ENCODE results near the gene MTA3. TPM values are rescaled to one million over a fixed set of nuclear protein-coding genes. Genes with fewer than 3 reads are reported as not detected.

MTA3 gene
- polyA plus RNA-seq, 1 donor from 2014 or later = 11.2 TPM

DNA sequence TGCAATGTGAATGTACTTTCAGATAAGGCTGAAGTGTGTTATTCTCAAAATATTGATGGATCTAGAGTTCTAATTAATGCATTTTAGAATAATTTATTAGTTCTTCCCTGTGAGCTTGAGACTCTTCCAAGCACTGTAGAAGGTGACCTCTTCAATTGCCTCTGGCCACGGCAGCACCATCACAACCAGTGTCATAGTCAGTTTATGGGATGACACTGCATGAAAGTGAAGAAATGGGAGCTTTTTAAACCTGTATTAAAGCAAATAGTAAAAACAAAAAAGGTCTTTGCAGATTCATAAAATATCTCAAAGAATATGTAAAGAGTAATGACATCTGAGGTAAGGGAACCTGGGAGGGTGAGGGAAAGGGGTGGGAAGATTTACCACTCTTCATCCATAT, 143.5 kb downstream of the MTA3 start:
- H3K27ac ChIP-seq (ENCODE audit: low read length) = no peak overlapping the region
- H3K36me3 ChIP-seq (ENCODE audit: insufficient read depth, low read length) = no peaks in the 10 kb centered on the region
- H3K4me3 ChIP-seq (ENCODE audit: low read length) = no peak overlapping the region
- H3K9ac ChIP-seq (ENCODE audit: low read length) = no peak overlapping the region
- no peaks in the 10 kb centered on the region for H3K79me2 ChIP-seq (replicated peaks; ENCODE audit: insufficient read depth, low read length)
- H3F3A ChIP-seq (ENCODE audit: insufficient read depth, low read length, poor library complexity, severe bottlenecking) = no peaks in the 10 kb centered on the region
- H3K9me3 ChIP-seq (ENCODE audit: low read length) = no peaks in the 10 kb centered on the region
- H3K4me2 ChIP-seq (ENCODE audit: low read length) = no peak overlapping the region
- H3K27me3 ChIP-seq (ENCODE audit: insufficient read depth, low read depth, low read length) = no peaks in the 10 kb centered on the region
- no peak overlapping the region for H2AFZ ChIP-seq (ENCODE audit: low read depth, low read length)
- TF ChIP-seq, protein P1, sequence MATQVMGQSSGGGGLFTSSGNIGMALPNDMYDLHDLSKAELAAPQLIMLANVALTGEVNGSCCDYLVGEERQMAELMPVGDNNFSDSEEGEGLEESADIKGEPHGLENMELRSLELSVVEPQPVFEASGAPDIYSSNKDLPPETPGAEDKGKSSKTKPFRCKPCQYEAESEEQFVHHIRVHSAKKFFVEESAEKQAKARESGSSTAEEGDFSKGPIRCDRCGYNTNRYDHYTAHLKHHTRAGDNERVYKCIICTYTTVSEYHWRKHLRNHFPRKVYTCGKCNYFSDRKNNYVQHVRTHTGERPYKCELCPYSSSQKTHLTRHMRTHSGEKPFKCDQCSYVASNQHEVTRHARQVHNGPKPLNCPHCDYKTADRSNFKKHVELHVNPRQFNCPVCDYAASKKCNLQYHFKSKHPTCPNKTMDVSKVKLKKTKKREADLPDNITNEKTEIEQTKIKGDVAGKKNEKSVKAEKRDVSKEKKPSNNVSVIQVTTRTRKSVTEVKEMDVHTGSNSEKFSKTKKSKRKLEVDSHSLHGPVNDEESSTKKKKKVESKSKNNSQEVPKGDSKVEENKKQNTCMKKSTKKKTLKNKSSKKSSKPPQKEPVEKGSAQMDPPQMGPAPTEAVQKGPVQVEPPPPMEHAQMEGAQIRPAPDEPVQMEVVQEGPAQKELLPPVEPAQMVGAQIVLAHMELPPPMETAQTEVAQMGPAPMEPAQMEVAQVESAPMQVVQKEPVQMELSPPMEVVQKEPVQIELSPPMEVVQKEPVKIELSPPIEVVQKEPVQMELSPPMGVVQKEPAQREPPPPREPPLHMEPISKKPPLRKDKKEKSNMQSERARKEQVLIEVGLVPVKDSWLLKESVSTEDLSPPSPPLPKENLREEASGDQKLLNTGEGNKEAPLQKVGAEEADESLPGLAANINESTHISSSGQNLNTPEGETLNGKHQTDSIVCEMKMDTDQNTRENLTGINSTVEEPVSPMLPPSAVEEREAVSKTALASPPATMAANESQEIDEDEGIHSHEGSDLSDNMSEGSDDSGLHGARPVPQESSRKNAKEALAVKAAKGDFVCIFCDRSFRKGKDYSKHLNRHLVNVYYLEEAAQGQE (IDR thresholded peaks at IDR 0.05; ENCODE audit: borderline replicate concordance) = no peak
- TF ChIP-seq EZH2 (IDR thresholded peaks at IDR 0.05; ENCODE audit: borderline replicate concordance, insufficient read depth, low read length, poor library complexity, severe bottlenecking) (no peak), RAD21 (conservative IDR thresholded peaks at IDR 0.05) (no peak), SMC3 (conservative IDR thresholded peaks at IDR 0.05; ENCODE audit: poor library complexity) (no peak)
- no peaks in the 10 kb centered on the region for H4K20me1 ChIP-seq (ENCODE audit: insufficient read depth)
- no peaks in the 10 kb centered on the region for H3K9me2 ChIP-seq (ENCODE audit: insufficient read depth, low read length)

DNA sequence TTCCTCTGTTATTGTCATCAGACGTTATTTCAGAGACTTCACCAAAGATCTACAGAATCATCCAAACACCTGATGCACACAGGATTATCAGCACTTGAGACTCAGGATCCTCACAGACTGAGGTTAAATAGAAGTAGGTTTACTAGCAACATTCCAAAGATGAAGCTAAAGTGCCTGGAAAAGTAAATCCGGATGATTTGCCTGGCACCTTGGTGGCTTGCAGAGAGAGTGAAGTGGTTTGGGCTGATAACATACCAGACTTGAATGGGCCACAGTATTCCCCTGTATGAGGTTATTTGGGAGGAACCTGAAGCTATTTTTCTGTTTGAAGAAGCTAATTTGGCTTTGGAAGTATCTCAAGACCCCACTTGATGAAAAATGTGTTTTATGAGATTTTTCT, 144.5 kb downstream of the MTA3 start:
- Histone ChIP-seq H3K9me3 (ENCODE audit: low read length) (no peaks in the 10 kb centered on the region), H4K20me1 (ENCODE audit: insufficient read depth) (no peaks in the 10 kb centered on the region), H3K9me2 (ENCODE audit: insufficient read depth, low read length) (no peaks in the 10 kb centered on the region), H3K79me2 (replicated peaks; ENCODE audit: insufficient read depth, low read length) (no peaks in the 10 kb centered on the region), H3K9ac (ENCODE audit: low read length) (no peak overlapping the region), H3K36me3 (ENCODE audit: insufficient read depth, low read length) (no peaks in the 10 kb centered on the region), H3K27ac (ENCODE audit: low read length) (no peak overlapping the region), H3K27me3 (ENCODE audit: insufficient read depth, low read depth, low read length) (no peaks in the 10 kb centered on the region), H3K4me2 (ENCODE audit: low read length) (no peak overlapping the region), H2AFZ (ENCODE audit: low read depth, low read length) (no peak overlapping the region), H3K4me3 (ENCODE audit: low read length) (no peak overlapping the region), H3F3A (ENCODE audit: insufficient read depth, low read length, poor library complexity, severe bottlenecking) (no peaks in the 10 kb centered on the region)
- no peak for TF ChIP-seq SMC3 (conservative IDR thresholded peaks at IDR 0.05; ENCODE audit: poor library complexity)

DNA sequence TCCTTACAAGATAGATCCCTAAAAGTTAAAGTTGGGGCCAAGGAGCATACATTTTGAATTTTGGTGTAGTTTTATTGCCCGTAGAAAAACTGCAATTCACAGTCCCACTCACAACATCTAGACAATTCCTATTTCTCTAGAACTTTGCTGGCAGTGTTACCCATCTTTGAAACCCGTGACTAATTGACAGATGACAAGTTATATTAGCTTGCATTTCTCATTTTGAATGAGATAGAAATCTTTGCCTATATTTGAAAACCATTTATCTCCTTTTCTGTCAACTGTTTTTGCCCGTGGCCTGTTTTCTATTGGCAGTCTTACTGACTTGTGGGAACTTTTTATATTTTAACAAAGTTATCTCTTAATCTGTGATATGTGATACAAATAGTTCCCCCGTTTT, 145.5 kb downstream of the MTA3 start:
- no peak overlapping the region for H3K9ac ChIP-seq (ENCODE audit: low read length)
- no peaks in the 10 kb centered on the region for H3K79me2 ChIP-seq (replicated peaks; ENCODE audit: insufficient read depth, low read length)
- H2AFZ ChIP-seq (ENCODE audit: low read depth, low read length) = no peak overlapping the region
- no peak overlapping the region for H3K4me3 ChIP-seq (ENCODE audit: low read length)
- H3F3A ChIP-seq (ENCODE audit: insufficient read depth, low read length, poor library complexity, severe bottlenecking) = no peaks in the 10 kb centered on the region
- H3K4me2 ChIP-seq (ENCODE audit: low read length) = no peak overlapping the region
- H3K9me2 ChIP-seq (ENCODE audit: insufficient read depth, low read length) = no peaks in the 10 kb centered on the region
- TF ChIP-seq TAF1 (IDR thresholded peaks at IDR 0.05; ENCODE audit: low read depth) (no peak), POLR2AphosphoS5 (IDR thresholded peaks at IDR 0.05) (no peak), MXI1 (conservative IDR thresholded peaks at IDR 0.05; ENCODE audit: poor library complexity, severe bottlenecking) (no peak), EZH2 (IDR thresholded peaks at IDR 0.05; ENCODE audit: borderline replicate concordance, insufficient read depth, low read length, poor library complexity, severe bottlenecking) (no peak)
- TF ChIP-seq, protein P2, sequence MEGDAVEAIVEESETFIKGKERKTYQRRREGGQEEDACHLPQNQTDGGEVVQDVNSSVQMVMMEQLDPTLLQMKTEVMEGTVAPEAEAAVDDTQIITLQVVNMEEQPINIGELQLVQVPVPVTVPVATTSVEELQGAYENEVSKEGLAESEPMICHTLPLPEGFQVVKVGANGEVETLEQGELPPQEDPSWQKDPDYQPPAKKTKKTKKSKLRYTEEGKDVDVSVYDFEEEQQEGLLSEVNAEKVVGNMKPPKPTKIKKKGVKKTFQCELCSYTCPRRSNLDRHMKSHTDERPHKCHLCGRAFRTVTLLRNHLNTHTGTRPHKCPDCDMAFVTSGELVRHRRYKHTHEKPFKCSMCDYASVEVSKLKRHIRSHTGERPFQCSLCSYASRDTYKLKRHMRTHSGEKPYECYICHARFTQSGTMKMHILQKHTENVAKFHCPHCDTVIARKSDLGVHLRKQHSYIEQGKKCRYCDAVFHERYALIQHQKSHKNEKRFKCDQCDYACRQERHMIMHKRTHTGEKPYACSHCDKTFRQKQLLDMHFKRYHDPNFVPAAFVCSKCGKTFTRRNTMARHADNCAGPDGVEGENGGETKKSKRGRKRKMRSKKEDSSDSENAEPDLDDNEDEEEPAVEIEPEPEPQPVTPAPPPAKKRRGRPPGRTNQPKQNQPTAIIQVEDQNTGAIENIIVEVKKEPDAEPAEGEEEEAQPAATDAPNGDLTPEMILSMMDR (IDR thresholded peaks at IDR 0.05; ENCODE audit: poor library complexity, severe bottlenecking) = no peak
- TF ChIP-seq, protein P1 (IDR thresholded peaks at IDR 0.05; ENCODE audit: borderline replicate concordance) = no peak
- H3K27me3 ChIP-seq (ENCODE audit: insufficient read depth, low read depth, low read length) = no peaks in the 10 kb centered on the region
- no peaks in the 10 kb centered on the region for H3K9me3 ChIP-seq (ENCODE audit: low read length)
- H4K20me1 ChIP-seq (ENCODE audit: insufficient read depth) = no peaks in the 10 kb centered on the region
- no peaks in the 10 kb centered on the region for H3K36me3 ChIP-seq (ENCODE audit: insufficient read depth, low read length)
- H3K27ac ChIP-seq (ENCODE audit: low read length) = no peak overlapping the region

Data from neural cell (in vitro differentiated cells).